Renal pelvis (tissue), 4 donors: ENCODE results near the gene TDP1. TPM values are rescaled to one million over a fixed set of nuclear protein-coding genes. Genes with fewer than 3 reads are reported as not detected.

ENCODE experiments used
- DNase-seq: peaks from one replicate; pipeline ENCODE4 v3.0.0-alpha.2; 2013
- polyA plus RNA-seq, 3 donors: library from polyadenylated mRNA; unstranded; fragments of 120-200 nt; gene quantifications; one replicate each; pipeline ENCODE4 v1.2.1, GENCODE V29; 2013; ENCODE audit not compliant: insufficient read length in 3 of 3

TDP1 gene
- polyA plus RNA-seq, 3 donors: 24.2 to 30.7 (median 25.4) TPM

GRCh38 chr14:89927186-89927865, 28.4 kb upstream of the TDP1 start:
- DNase-seq: no peak

- DNase-seq: no peak
Observed at GRCh38 chr14:89933002-89933401, 22.7 kb upstream of the TDP1 start.

GRCh38 chr14:89936654-89937185, 19.0 kb upstream of the TDP1 start:
- DNase-seq: no peak

GRCh38 chr14:89941830-89942377, 13.8 kb upstream of the TDP1 start:
- DNase-seq: no peak

GRCh38 chr14:89947344-89947743, 8.4 kb upstream of the TDP1 start:
- no peak for DNase-seq

- no peak for DNase-seq
Observed at GRCh38 chr14:89952576-89952975, 3.2 kb upstream of the TDP1 start.

GRCh38 chr14:89953602-89954001, 2.1 kb upstream of the TDP1 start:
- DNase-seq: no peak

- DNase-seq: peak; percentile 99
Observed at GRCh38 chr14:89954070-89955021, 1.4 kb upstream of the TDP1 start, which contains the start of gene EFCAB11. Gene EFCAB11, minus strand, starts transcription at chr14:89954730. Its CDS starts 70 bp downstream, at chr14:89954660.

- DNase-seq: no peak
Observed at GRCh38 chr14:89955022-89955744, 544 bp upstream of the TDP1 start.

GRCh38 chr14:89956661-89957009, 908 bp downstream of the TDP1 start:
- DNase-seq: no peak

- peak; percentile 17 for DNase-seq
Observed at GRCh38 chr14:89957376-89957775, 1.6 kb downstream of the TDP1 start.

GRCh38 chr14:89957791-89958190, 2.1 kb downstream of the TDP1 start:
- no peak for DNase-seq

GRCh38 chr14:89958966-89959365, 3.2 kb downstream of the TDP1 start:
- no peak for DNase-seq

- no peak for DNase-seq
Observed at GRCh38 chr14:89959853-89960445, 4.2 kb downstream of the TDP1 start.

GRCh38 chr14:89960914-89961313, 5.2 kb downstream of the TDP1 start:
- DNase-seq: no peak

GRCh38 chr14:89963288-89963978, 7.7 kb downstream of the TDP1 start:
- no peak for DNase-seq

- no peak for DNase-seq
Observed at GRCh38 chr14:89965839-89966238, 10.1 kb downstream of the TDP1 start.

- peak; percentile 57 for DNase-seq
Observed at GRCh38 chr14:89973234-89973823, 17.6 kb downstream of the TDP1 start.

GRCh38 chr14:89977668-89978067, 21.9 kb downstream of the TDP1 start:
- no peak for DNase-seq

GRCh38 chr14:89978656-89979055, 22.9 kb downstream of the TDP1 start:
- no peak for DNase-seq
